Measurements from ENCODE around the gene CH25H. TPM values are rescaled to one million over a fixed set of nuclear protein-coding genes. Genes with fewer than 3 reads are reported as not detected.

Gene CH25H
- total RNA-seq, 1 experiment from 2014 or later, result not detected

GRCh38 chr10:89167915-89168314, 39.2 kb downstream of the CH25H start:
- BruUV-seq (replicated peaks), result no TSS peak

GRCh38 chr10:89165923-89166322, 41.2 kb downstream of the CH25H start:
- no TSS peak for BruUV-seq (replicated peaks)
- Histone ChIP-seq H3K4me2 (ENCODE audit: low read length) (no peak overlapping the region), H3K9me2 (replicated peaks; ENCODE audit: low read length) (no peaks in the 10 kb centered on the region), H3F3A (ENCODE audit: low read length, unreplicated experiment) (no peaks in the 10 kb centered on the region), H2AFZ (ENCODE audit: low read length) (no peak overlapping the region), H3K9me3 (ENCODE audit: low read length) (no peaks in the 10 kb centered on the region), H4K20me1 (ENCODE audit: low read length) (no peaks in the 10 kb centered on the region), H3K27me3 (ENCODE audit: low read length) (no peaks in the 10 kb centered on the region; the same call in 1 of the 2 replicates), H3K79me2 (ENCODE audit: low read length) (no peaks in the 10 kb centered on the region), H3K4me3 (ENCODE audit: low read length) (no peak overlapping the region), H3K36me3 (ENCODE audit: low read depth, low read length) (no peaks in the 10 kb centered on the region), H3K4me1 (ENCODE audit: insufficient read depth, low read length) (no peaks in the 10 kb centered on the region), H3K9ac (ENCODE audit: low read length) (no peak overlapping the region), H3K27ac (ENCODE audit: low read length) (no peak overlapping the region)
- ATAC-seq, result no peak
- no peak for TF ChIP-seq EZH2phosphoT487 (IDR thresholded peaks at IDR 0.05; ENCODE audit: borderline replicate concordance, low read length)
- no peak for TF ChIP-seq EZH2 (IDR thresholded peaks at IDR 0.05; ENCODE audit: low read length, unreplicated experiment)
- CTCF ChIA-PET, result no interaction called here
- peak; percentile 43 for DNase-seq
- intact Hi-C loops (cut with micrococcal nuclease), result no loop called here
- POLR2A ChIA-PET (ENCODE audit: unreplicated experiment), result no interaction called here

More at GRCh38 chr10:89167915-89168314, 39.2 kb downstream of the CH25H start:
- H3K9me2 ChIP-seq (replicated peaks; ENCODE audit: low read length), result no peaks in the 10 kb centered on the region
- H3K4me1 ChIP-seq (ENCODE audit: insufficient read depth, low read length), result no peaks in the 10 kb centered on the region
- ATAC-seq (no peak), DNase-seq (no peak)
- H3K4me3 ChIP-seq (ENCODE audit: low read length), result no peak overlapping the region
- no peak overlapping the region for H3K27ac ChIP-seq (ENCODE audit: low read length)
- ChIA-PET CTCF (no interaction called here), POLR2A (ENCODE audit: unreplicated experiment) (no interaction called here)
- no peak overlapping the region for H3K9ac ChIP-seq (ENCODE audit: low read length)
- no peaks in the 10 kb centered on the region for H3K36me3 ChIP-seq (ENCODE audit: low read depth, low read length)
- H3K9me3 ChIP-seq (ENCODE audit: low read length), result no peaks in the 10 kb centered on the region
- H3K27me3 ChIP-seq (ENCODE audit: low read length), result no peaks in the 10 kb centered on the region; the same call in 1 of the 2 replicates
- TF ChIP-seq CTCF (conservative IDR thresholded peaks at IDR 0.05; ENCODE audit: low read depth, low read length) (no peak), EZH2phosphoT487 (IDR thresholded peaks at IDR 0.05; ENCODE audit: borderline replicate concordance, low read length) (no peak), EZH2 (IDR thresholded peaks at IDR 0.05; ENCODE audit: low read length, unreplicated experiment) (no peak)
- H2AFZ ChIP-seq (ENCODE audit: low read length), result no peak overlapping the region
- H3K4me2 ChIP-seq (ENCODE audit: low read length), result no peak overlapping the region
- intact Hi-C loops (cut with micrococcal nuclease), result no loop called here
- H3F3A ChIP-seq (ENCODE audit: low read length, unreplicated experiment), result no peaks in the 10 kb centered on the region
- no peaks in the 10 kb centered on the region for H3K79me2 ChIP-seq (ENCODE audit: low read length)
- no peaks in the 10 kb centered on the region for H4K20me1 ChIP-seq (ENCODE audit: low read length)

- H3K4me1 ChIP-seq (ENCODE audit: insufficient read depth, low read length), result no peaks in the 10 kb centered on the region
- H3K27ac ChIP-seq (ENCODE audit: low read length), result no peak overlapping the region
- H2AFZ ChIP-seq (ENCODE audit: low read length), result no peak overlapping the region
- TF ChIP-seq CTCF (conservative IDR thresholded peaks at IDR 0.05; ENCODE audit: low read depth, low read length), result no peak
- TF ChIP-seq EZH2phosphoT487 (IDR thresholded peaks at IDR 0.05; ENCODE audit: borderline replicate concordance, low read length), result no peak
- no peak for TF ChIP-seq EZH2 (IDR thresholded peaks at IDR 0.05; ENCODE audit: low read length, unreplicated experiment)
- H3F3A ChIP-seq (ENCODE audit: low read length, unreplicated experiment), result no peaks in the 10 kb centered on the region
- no peak overlapping the region for H3K9ac ChIP-seq (ENCODE audit: low read length)
- POLR2A ChIA-PET (ENCODE audit: unreplicated experiment), result no interaction called here
- CTCF ChIA-PET, result no interaction called here
- H4K20me1 ChIP-seq (ENCODE audit: low read length), result no peaks in the 10 kb centered on the region
- no peaks in the 10 kb centered on the region for H3K9me3 ChIP-seq (ENCODE audit: low read length)
- no TSS peak for BruUV-seq (replicated peaks)
- H3K9me2 ChIP-seq (replicated peaks; ENCODE audit: low read length), result no peaks in the 10 kb centered on the region
- H3K4me2 ChIP-seq (ENCODE audit: low read length), result no peak overlapping the region
- no peak overlapping the region for H3K4me3 ChIP-seq (ENCODE audit: low read length)
- ATAC-seq (no peak), DNase-seq (no peak)
- intact Hi-C loops (cut with micrococcal nuclease), result no loop called here
- H3K27me3 ChIP-seq (ENCODE audit: low read length), result no peaks in the 10 kb centered on the region; the same call in 1 of the 2 replicates
- H3K36me3 ChIP-seq (ENCODE audit: low read depth, low read length), result no peaks in the 10 kb centered on the region
- no peaks in the 10 kb centered on the region for H3K79me2 ChIP-seq (ENCODE audit: low read length)
These were observed 42.2 kb downstream of the CH25H start for GRCh38 chr10:89164920-89165319.
